Peyer's patch (tissue), 4 donors: ENCODE data around the gene SH3RF3. TPM values are rescaled to one million over a fixed set of nuclear protein-coding genes. Genes with fewer than 3 reads are reported as not detected.

Experiments used
- DNase-seq, 3 donors: peaks; one replicate each; pipeline ENCODE4 v3.0.0-alpha.2; 2017 to 2019
- H3K27ac ChIP-seq, 4 donors: fragments of 200-600 bp; sonication (generic); one replicate each; pipeline ENCODE4 v1.5.1; 2016 to 2019
- H3K27me3 ChIP-seq, 2 donors: fragments of 200-600 bp; sonication (generic); one replicate each; pipeline ENCODE4 v1.5.1; 2019
- H3K36me3 ChIP-seq, 3 donors: fragments of 200-600 bp; sonication (generic); one replicate each; pipeline ENCODE4 v1.5.1; 2016 to 2019
- H3K4me1 ChIP-seq, 4 donors: fragments of 200-600 bp; sonication (generic); one replicate each; pipeline ENCODE4 v1.5.1; 2016 to 2019
- H3K4me3 ChIP-seq, 4 donors: fragments of 200-600 bp; sonication (generic); 1 replicate in 3 of 4; 2 replicates in 1 of 4; pipeline ENCODE4 v1.5.1; 2016 to 2019; ENCODE audit warnings: mild to moderate bottlenecking in 1 of 4
- H3K9me3 ChIP-seq, 4 donors: fragments of 200-600 bp; sonication (generic); one replicate each; pipeline ENCODE4 v1.5.1; 2016 to 2019; ENCODE audit warnings: mild to moderate bottlenecking in 1 of 4
- POLR2A ChIP-seq, 2 donors: fragments of 450-650 bp; IDR thresholded peaks; one replicate each; pipeline ENCODE4 v1.5.1; 2017; ENCODE audit warnings: antibody characterized with exemption in 2 of 2, mild to moderate bottlenecking in 2 of 2, moderate library complexity in 2 of 2
- total RNA-seq, 4 donors: library from RNA; depleted of rRNA; stranded (reverse); fragments of >200 nt; gene quantifications; one replicate each; pipeline ENCODE4 v1.1.0, GENCODE V29; 2016
- TF ChIP-seq, protein P1 (sequence below), 6 experiments: fragments of 450-650 bp in 4 of 6; fragments of 200-600 bp in 2 of 6; sonication (generic) in 1 of 6; IDR thresholded peaks; one replicate each; pipeline ENCODE4 v1.5.1; 2017 to 2019; ENCODE audit warnings: antibody characterized with exemption in 6 of 6, mild to moderate bottlenecking in 3 of 6, moderate library complexity in 1 of 6

The SH3RF3 gene
- total RNA-seq, 4 donors from 2014 or later = 1.1 to 5.0 (median 3.3) TPM

DNA sequence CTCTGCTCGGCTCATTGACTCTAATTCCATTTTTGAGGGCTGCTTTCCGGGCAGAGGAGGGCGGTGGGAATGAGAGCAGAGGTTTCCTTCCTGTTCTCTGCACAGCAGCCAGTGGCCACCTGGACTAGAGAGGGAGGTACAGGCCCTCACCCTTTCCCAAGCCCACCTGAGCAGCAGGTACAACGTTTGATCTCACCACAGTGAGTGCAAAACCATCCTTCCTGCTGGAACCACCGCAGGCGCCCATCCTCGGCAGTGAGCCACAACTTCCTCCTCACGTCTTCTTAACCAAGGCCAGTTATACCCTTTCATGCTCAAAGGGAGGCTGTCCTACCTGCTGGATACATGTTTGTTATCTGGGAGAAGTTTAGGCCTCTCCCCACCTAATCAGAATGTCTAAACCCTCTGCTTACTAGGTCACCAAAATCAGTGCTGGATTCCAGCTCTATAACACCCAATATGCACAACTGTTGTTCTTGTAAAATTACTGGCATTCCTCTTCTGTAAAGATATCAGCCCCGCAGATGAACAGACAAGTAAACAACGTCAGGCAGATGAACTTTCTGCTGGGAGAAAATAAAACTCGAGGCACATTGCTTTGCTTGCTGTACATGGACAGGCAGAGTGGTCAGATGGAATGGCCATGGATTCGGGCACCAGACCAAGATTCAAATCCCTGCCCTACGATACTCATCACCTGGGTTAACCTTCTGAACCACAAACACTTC lies 191.4 kb downstream of the SH3RF3 start:
- no peaks in the 10 kb centered on the region for H3K27me3 ChIP-seq
- TF ChIP-seq, protein P1, sequence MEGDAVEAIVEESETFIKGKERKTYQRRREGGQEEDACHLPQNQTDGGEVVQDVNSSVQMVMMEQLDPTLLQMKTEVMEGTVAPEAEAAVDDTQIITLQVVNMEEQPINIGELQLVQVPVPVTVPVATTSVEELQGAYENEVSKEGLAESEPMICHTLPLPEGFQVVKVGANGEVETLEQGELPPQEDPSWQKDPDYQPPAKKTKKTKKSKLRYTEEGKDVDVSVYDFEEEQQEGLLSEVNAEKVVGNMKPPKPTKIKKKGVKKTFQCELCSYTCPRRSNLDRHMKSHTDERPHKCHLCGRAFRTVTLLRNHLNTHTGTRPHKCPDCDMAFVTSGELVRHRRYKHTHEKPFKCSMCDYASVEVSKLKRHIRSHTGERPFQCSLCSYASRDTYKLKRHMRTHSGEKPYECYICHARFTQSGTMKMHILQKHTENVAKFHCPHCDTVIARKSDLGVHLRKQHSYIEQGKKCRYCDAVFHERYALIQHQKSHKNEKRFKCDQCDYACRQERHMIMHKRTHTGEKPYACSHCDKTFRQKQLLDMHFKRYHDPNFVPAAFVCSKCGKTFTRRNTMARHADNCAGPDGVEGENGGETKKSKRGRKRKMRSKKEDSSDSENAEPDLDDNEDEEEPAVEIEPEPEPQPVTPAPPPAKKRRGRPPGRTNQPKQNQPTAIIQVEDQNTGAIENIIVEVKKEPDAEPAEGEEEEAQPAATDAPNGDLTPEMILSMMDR (IDR thresholded peaks at IDR 0.05) = no peak
- TF ChIP-seq POLR2A (IDR thresholded peaks at IDR 0.05) = no peak
- peak overlapping the region in 2 of 4 donors; percentile 76 to 80 for H3K27ac ChIP-seq
- H3K9me3 ChIP-seq = no peaks in the 10 kb centered on the region
- DNase-seq = no peak
- no peak overlapping the region for H3K4me3 ChIP-seq
- peaks cover 0 to 28% (median 0%) of the 10 kb centered on the region in 4 donors for H3K4me1 ChIP-seq
- H3K36me3 ChIP-seq = no peaks in the 10 kb centered on the region

DNA sequence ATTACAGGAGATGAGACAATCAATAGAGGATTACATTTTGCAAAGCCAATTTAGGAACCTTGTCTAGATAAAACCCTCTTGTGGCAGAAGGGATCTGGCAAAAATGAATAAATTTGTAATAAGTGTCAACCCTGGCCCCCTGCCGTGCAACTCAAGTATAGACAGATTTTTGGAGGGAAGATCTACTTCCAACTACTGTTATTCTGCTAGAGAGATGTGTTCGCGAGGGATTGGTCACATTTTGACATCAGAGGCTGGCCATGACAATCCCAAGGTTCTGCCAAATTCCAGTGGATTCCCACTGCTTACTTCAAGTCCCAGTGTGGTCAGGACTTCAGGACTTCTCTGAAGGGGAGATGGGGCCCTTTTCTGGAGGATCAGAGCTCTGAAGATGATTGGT lies 192.6 kb downstream of the SH3RF3 start:
- no peaks in the 10 kb centered on the region for H3K36me3 ChIP-seq
- TF ChIP-seq, protein P1 (IDR thresholded peaks at IDR 0.05) = no peak
- TF ChIP-seq POLR2A (IDR thresholded peaks at IDR 0.05) = no peak
- H3K9me3 ChIP-seq = no peaks in the 10 kb centered on the region
- no peaks in the 10 kb centered on the region for H3K27me3 ChIP-seq
- peak overlapping the region; percentile 46 to 77 (median 64) for H3K27ac ChIP-seq
- peaks cover 0 to 28% (median 0%) of the 10 kb centered on the region in 4 donors for H3K4me1 ChIP-seq
- DNase-seq = no peak
- no peak overlapping the region for H3K4me3 ChIP-seq

DNA sequence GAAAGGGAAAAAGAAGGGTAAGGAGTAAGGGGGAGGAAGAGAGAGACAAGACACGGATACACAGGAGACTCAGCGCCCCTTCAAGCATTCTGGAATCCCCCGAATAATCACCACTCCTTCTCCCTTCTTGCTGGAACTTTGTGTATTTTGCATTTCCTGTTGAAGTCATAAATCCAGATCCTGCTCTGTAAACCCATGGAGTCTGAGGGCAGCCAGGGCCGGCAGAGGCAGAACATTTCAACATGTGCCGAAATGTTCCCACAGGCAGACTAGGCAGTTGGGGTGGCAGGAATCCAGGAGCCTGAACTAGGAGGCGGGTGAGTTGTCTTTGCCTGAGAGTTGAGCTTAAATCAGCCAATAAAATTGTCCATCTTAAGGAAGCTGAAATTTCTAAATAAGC lies 193.1 kb downstream of the SH3RF3 start:
- Histone ChIP-seq H3K4me3 (no peak overlapping the region), H3K4me1 (peaks cover 0 to 28% (median 0%) of the 10 kb centered on the region in 4 donors), H3K9me3 (no peaks in the 10 kb centered on the region), H3K27ac (peak overlapping the region; percentile 46 to 77 (median 64)), H3K27me3 (no peaks in the 10 kb centered on the region), H3K36me3 (no peaks in the 10 kb centered on the region)
- TF ChIP-seq POLR2A (IDR thresholded peaks at IDR 0.05) = no peak
- TF ChIP-seq, protein P1 (IDR thresholded peaks at IDR 0.05) = no peak
- DNase-seq = peak in 2 of 3 donors; percentile 41 to 82

DNA sequence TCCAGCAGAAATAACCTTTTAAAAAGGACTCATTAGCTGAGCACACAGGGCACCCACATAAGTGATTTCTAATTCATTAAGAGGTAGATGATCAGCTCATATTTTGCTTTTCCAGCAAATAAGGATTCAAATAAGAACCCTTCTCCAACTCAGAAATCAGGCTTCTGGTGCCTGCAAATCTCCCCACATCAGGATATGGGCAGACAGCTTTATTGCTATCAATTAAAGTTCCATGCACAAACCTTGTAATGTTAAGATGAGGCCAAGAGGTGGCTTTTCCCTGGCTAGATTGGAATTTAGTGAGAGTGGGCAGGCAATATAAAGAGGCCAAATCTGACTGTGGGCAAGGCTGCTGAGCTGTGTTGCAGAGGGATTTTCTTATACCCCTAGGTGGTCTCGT lies 193.6 kb downstream of the SH3RF3 start:
- TF ChIP-seq, protein P1 (IDR thresholded peaks at IDR 0.05) = no peak
- TF ChIP-seq POLR2A (IDR thresholded peaks at IDR 0.05) = no peak
- Histone ChIP-seq H3K9me3 (no peaks in the 10 kb centered on the region), H3K27me3 (no peaks in the 10 kb centered on the region), H3K4me1 (peaks cover 0 to 28% (median 0%) of the 10 kb centered on the region in 4 donors), H3K4me3 (no peak overlapping the region), H3K27ac (peak overlapping the region in 3 of 4 donors; percentile 14 to 55 (median 52)), H3K36me3 (no peaks in the 10 kb centered on the region)
- no peak for DNase-seq

DNA sequence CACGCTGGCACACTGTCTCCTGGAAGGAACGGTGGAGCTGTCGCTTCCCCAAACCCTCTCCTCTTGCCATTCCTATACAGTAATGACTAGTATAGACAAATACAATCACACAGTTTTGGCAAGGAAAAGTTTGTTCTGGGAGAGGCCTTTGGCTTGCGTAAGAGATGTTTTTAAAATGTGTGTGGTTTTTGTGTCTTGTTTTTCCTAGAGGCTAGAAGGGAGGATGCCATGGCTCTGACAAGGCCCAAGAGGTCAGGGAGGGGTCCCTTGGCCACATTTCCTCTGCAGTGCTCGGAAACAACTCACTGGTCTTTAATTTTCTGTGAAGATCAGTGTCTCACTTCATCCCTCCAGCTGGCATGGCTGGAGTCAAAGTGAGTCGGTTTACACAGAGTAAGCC lies 195.9 kb downstream of the SH3RF3 start:
- Histone ChIP-seq H3K4me3 (no peak overlapping the region), H3K27ac (peak overlapping the region in 2 of 4 donors; percentile 23 to 58), H3K9me3 (no peaks in the 10 kb centered on the region), H3K27me3 (no peaks in the 10 kb centered on the region), H3K36me3 (no peaks in the 10 kb centered on the region), H3K4me1 (peaks cover 0 to 19% (median 0%) of the 10 kb centered on the region in 4 donors)
- DNase-seq = peak in 2 of 3 donors; percentile 17 to 71
- TF ChIP-seq POLR2A (IDR thresholded peaks at IDR 0.05) = no peak
- TF ChIP-seq, protein P1 (IDR thresholded peaks at IDR 0.05) = no peak
